IMR-90 (cell line): Measurements from ENCODE around the gene UCP3. TPM values are rescaled to one million over a fixed set of nuclear protein-coding genes. Genes with fewer than 3 reads are reported as not detected.

Experiments used
- ATAC-seq: fragments of 200-7000 bp; cut with Tn5 transposase; 2 replicates; pipeline ENCODE4 v1.9.1; 2020; ENCODE audit warnings: low read depth, mild to moderate bottlenecking, moderate library complexity
- BruUV-seq: library from RNA; stranded (reverse); fragments of 400-500 nt; replicated peaks from 2 replicates; lab custom pipeline; 2021; lab: Mats Ljungman, UMichigan
- CTCF ChIA-PET: fragments of 300-600 bp; formaldehyde crosslinking; extraction: SDS; loops from one replicate; lab custom pipeline; 2021; ENCODE audit warnings: antibody characterized with exemption; lab: Yijun Ruan, JAX
- POLR2A ChIA-PET: fragments of 300-600 bp; sonication (Branson Sonifier 250); formaldehyde crosslinking; loops from one replicate; lab custom pipeline; 2022; ENCODE audit warnings: antibody characterized with exemption; ENCODE audit not compliant: unreplicated experiment; lab: Charles Lee
- DNase-seq: peaks from one replicate; pipeline ENCODE4 v3.0.0; 2013
- H2AFZ ChIP-seq: replicated peaks from 2 replicates; pipeline ENCODE3; 2013; ENCODE audit warnings: low read length, mild to moderate bottlenecking; ENCODE audit not compliant: poor library complexity
- H2AK5ac ChIP-seq: 2 replicates; pipeline ENCODE4 v1.6.1; 2013; ENCODE audit warnings: low read depth, low read length, inconsistent platforms
- H2AK9ac ChIP-seq: replicated peaks from 2 replicates; pipeline ENCODE3; 2013; ENCODE audit warnings: mild to moderate bottlenecking, low read depth, low read length, moderate library complexity; ENCODE audit not compliant: poor library complexity
- H2BK120ac ChIP-seq: 2 replicates; pipeline ENCODE4 v1.6.1; 2013; ENCODE audit warnings: low read depth, low read length, inconsistent platforms
- H2BK15ac ChIP-seq: 3 replicates; pipeline ENCODE4 v1.6.1; 2013; ENCODE audit warnings: low read depth, low read length, inconsistent platforms
- H2BK20ac ChIP-seq: 2 replicates; pipeline ENCODE4 v1.6.1; 2013; ENCODE audit warnings: low read depth, mild to moderate bottlenecking, inconsistent platforms, low read length, moderate library complexity
- H2BK5ac ChIP-seq: 2 replicates; pipeline ENCODE4 v1.6.1; 2013; ENCODE audit warnings: mild to moderate bottlenecking, low read depth, low read length, inconsistent platforms; ENCODE audit not compliant: poor library complexity, severe bottlenecking
- H3K14ac ChIP-seq: replicated peaks from 2 replicates; pipeline ENCODE4 v1.6.1; 2013; ENCODE audit warnings: low read depth, low read length, inconsistent platforms
- H3K18ac ChIP-seq: 2 replicates; pipeline ENCODE4 v1.6.1; 2013; ENCODE audit warnings: low read depth, low read length, control low read depth
- H3K23ac ChIP-seq: 2 replicates; pipeline ENCODE4 v1.6.1; 2013; ENCODE audit warnings: low read depth, low read length, inconsistent platforms
- H3K27ac ChIP-seq: 2 replicates; pipeline ENCODE4 v1.5.1; 2013; ENCODE audit warnings: mild to moderate bottlenecking, control low read depth, low read length; ENCODE audit not compliant: insufficient read depth
- H3K27me3 ChIP-seq: 2 replicates; pipeline ENCODE4 v1.6.1; 2013; ENCODE audit warnings: low read length; ENCODE audit not compliant: control insufficient read depth, insufficient read depth
- H3K36me3 ChIP-seq: 2 replicates; pipeline ENCODE4 v1.6.1; 2013; ENCODE audit warnings: low read length, mixed read lengths; ENCODE audit not compliant: control insufficient read depth, insufficient read depth
- H3K4ac ChIP-seq: 2 replicates; pipeline ENCODE4 v1.6.1; 2013; ENCODE audit warnings: low read depth, low read length, inconsistent platforms
- H3K4me1 ChIP-seq: 2 replicates; pipeline ENCODE4 v1.6.1; 2013; ENCODE audit warnings: low read length, mixed read lengths; ENCODE audit not compliant: control insufficient read depth, insufficient read depth
- H3K4me2 ChIP-seq: 2 replicates; pipeline ENCODE4 v1.6.1; 2013; ENCODE audit warnings: low read depth, mild to moderate bottlenecking, control low read depth, low read length, moderate library complexity
- H3K4me3 ChIP-seq: 2 replicates; pipeline ENCODE4 v1.5.1; 2013; ENCODE audit warnings: low read depth, mild to moderate bottlenecking, control low read depth, low read length, moderate library complexity; ENCODE audit not compliant: insufficient read depth
- H3K56ac ChIP-seq: 2 replicates; pipeline ENCODE4 v1.6.1; 2013; ENCODE audit warnings: low read length, inconsistent platforms; ENCODE audit not compliant: insufficient read depth; ENCODE audit errors: extremely low read depth
- H3K79me1 ChIP-seq, 2 experiments: 2 replicates each; pipeline ENCODE4 v1.6.1; 2013; ENCODE audit warnings: low read length in 2 of 2, inconsistent platforms in 1 of 2, low read depth in 1 of 2
- H3K9ac ChIP-seq: 2 replicates; pipeline ENCODE4 v1.6.1; 2013; ENCODE audit warnings: low read depth, low read length, control low read depth
- H3K9me1 ChIP-seq: 2 replicates; pipeline ENCODE4 v1.6.1; 2013; ENCODE audit warnings: low read length, inconsistent platforms; ENCODE audit not compliant: insufficient read depth
- H3K9me3 ChIP-seq: 2 replicates; pipeline ENCODE4 v1.6.1; 2013; ENCODE audit warnings: low read length; ENCODE audit not compliant: control insufficient read depth, insufficient read depth
- H4K20me1 ChIP-seq: 2 replicates; pipeline ENCODE4 v1.6.1; 2013; ENCODE audit warnings: low read length, inconsistent platforms; ENCODE audit not compliant: insufficient read depth
- H4K5ac ChIP-seq: 2 replicates; pipeline ENCODE4 v1.6.1; 2013; ENCODE audit warnings: mild to moderate bottlenecking, low read depth, low read length, control low read depth
- H4K8ac ChIP-seq, 2 experiments: 2 replicates each; pipeline ENCODE4 v1.6.1; 2013; ENCODE audit warnings: low read depth in 2 of 2, low read length in 2 of 2, control low read depth in 1 of 2, inconsistent platforms in 1 of 2
- H4K91ac ChIP-seq: 2 replicates; pipeline ENCODE4 v1.6.1; 2013; ENCODE audit warnings: low read depth, low read length, inconsistent platforms; ENCODE audit not compliant: insufficient read depth
- MAZ ChIP-seq: IDR thresholded peaks from 2 replicates; pipeline ENCODE4 v1.6.1; 2012; ENCODE audit warnings: low read depth, mild to moderate bottlenecking, low read length, improper control_type of control experiment, moderate library complexity, borderline replicate concordance
- RAD21 ChIP-seq: IDR thresholded peaks from 2 replicates; pipeline ENCODE4 v1.6.1; 2012; ENCODE audit warnings: low read length, improper control_type of control experiment
- SMC3 ChIP-seq: fragments of 150-350 bp; IDR thresholded peaks from 2 replicates; pipeline ENCODE4 v1.6.1; 2016; ENCODE audit warnings: low read depth, mild to moderate bottlenecking, antibody characterized with exemption, low read length, moderate library complexity
- WGBS, 2 experiments: methylation state at CpG; one replicate each; pipeline versions ENCODE4 v1.1.5 to v1.1.7; 2013; ENCODE audit warnings: missing lambda C conversion rate in 2 of 2; ENCODE audit not compliant: insufficient read length in 1 of 2; ENCODE audit errors: extremely low coverage in 2 of 2; 5-methylcytosine and 5-hydroxymethylcytosine counted together
- dilution Hi-C: fragments of 300-500 bp; cut with HindIII; formaldehyde crosslinking; loops from one replicate; pipeline ENCODE4 v1.14.3; 2018; ENCODE audit warnings: low sequenced_read_pairs; ENCODE audit not compliant: unreplicated experiment
- in situ Hi-C: fragments of 300-500 bp; cut with MboI; formaldehyde crosslinking; loops from 3 replicates; pipeline ENCODE4 v1.14.3; 2019; ENCODE audit warnings: low sequenced_read_pairs, inconsistent platforms, mixed read lengths
- intact Hi-C: fragments of 100-400 bp; cut with micrococcal nuclease; formaldehyde crosslinking; loops from 2 replicates; pipeline ENCODE4 v1.10.0; 2022
- polyA plus RNA-seq, 3 experiments: library from polyadenylated mRNA; depleted of rRNA; stranded (reverse); fragments of >200 nt; gene quantifications; 2 replicates each; pipeline ENCODE4 v1.2.3, GENCODE V29; 2012; ENCODE audit warnings: low replicate concordance in 1 of 3
- total RNA-seq: library from RNA; depleted of rRNA; stranded (reverse); fragments of >200 nt; gene quantifications from 2 replicates; pipeline ENCODE4 v1.2.3, GENCODE V29; 2012
- TF ChIP-seq, protein P1 (sequence below): fragments of 150-350 bp; IDR thresholded peaks from 2 replicates; pipeline ENCODE4 v1.6.1; 2017; ENCODE audit warnings: mild to moderate bottlenecking, antibody characterized with exemption, low read length, low read depth

UCP3 gene
- total and polyA plus RNA-seq, 2 of the 4 experiments (the other 2 are of a cell fraction) = under 0.01 to 0.80 TPM

DNA sequence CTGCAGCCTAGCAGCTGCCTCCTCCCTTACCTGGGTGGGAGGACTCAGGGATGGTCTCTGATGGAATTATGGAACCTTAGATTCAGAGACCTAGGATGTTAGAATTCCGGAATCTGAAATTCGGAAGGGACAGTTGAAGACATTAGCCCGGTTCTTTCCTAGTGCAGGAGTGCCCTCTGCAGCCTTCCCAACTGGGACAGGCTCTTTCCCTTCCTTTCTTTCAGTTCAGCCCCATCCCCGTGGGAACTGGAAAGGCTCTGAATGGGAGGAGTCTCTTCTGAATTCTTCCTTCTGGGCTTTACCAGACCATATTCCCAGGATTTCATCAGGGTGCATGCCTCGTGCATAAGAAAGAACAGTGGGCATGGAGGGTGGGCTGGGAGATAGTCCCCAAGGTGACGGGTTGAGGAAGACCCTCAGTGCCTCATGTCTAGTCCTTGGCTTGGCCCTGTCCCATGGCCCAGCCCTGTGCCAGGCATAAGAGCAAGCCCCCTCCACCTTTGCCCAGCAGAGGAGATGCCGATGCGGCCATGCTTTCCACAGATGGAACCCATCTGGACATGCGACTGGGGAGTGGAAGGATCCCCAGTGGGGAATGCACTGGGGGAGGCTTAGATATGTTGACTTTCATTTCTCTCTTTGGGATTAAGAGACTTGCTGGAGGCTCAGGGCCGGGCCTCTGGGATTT is 43.7 kb downstream of the UCP3 start:
- ChIA-PET CTCF (no interaction called here), POLR2A (no interaction called here)
- no TSS peak for BruUV-seq
- Histone ChIP-seq H3K4me2 (no peak overlapping the region), H3K4me3 (no peak overlapping the region), H3K9me3 (no peaks in the 10 kb centered on the region), H3K9me1 (no peaks in the 10 kb centered on the region), H3K56ac (no peak overlapping the region), H3K27me3 (no peaks in the 10 kb centered on the region), H2BK20ac (no peak overlapping the region), H3K79me1 (no peaks in the 10 kb centered on the region), H2AFZ (no peak overlapping the region), H3K27ac (no peak overlapping the region), H3K4me1 (no peaks in the 10 kb centered on the region), H4K91ac (no peak overlapping the region), H4K5ac (no peak overlapping the region), H4K8ac (no peak overlapping the region), H2AK9ac (peak overlapping the region; percentile 50), H3K4ac (no peak overlapping the region), H2BK15ac (no peak overlapping the region), H2BK120ac (no peak overlapping the region), H3K18ac (no peak overlapping the region), H3K9ac (no peak overlapping the region), H2AK5ac (no peak overlapping the region), H3K23ac (no peak overlapping the region), H2BK5ac (no peak overlapping the region), H3K36me3 (no peaks in the 10 kb centered on the region), H4K20me1 (no peaks in the 10 kb centered on the region), H3K14ac (no peak overlapping the region)
- intact Hi-C loops = no loop called here
- no peak for DNase-seq
- dilution Hi-C loops = no loop called here
- no CpG with 5 or more reads among the region's 10 CpGs for WGBS, 2 experiments
- TF ChIP-seq RAD21 (no peak), SMC3 (no peak), MAZ (no peak)
- TF ChIP-seq, protein P1, sequence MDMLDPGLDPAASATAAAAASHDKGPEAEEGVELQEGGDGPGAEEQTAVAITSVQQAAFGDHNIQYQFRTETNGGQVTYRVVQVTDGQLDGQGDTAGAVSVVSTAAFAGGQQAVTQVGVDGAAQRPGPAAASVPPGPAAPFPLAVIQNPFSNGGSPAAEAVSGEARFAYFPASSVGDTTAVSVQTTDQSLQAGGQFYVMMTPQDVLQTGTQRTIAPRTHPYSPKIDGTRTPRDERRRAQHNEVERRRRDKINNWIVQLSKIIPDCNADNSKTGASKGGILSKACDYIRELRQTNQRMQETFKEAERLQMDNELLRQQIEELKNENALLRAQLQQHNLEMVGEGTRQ = no peak
- 0 out of 2 replicates have a peak, but pooled peaks have one; percentile 6 for ATAC-seq
- in situ Hi-C loops = loop anchor here (10.0 kb wide), 1 partner anchor 480 kb away; no protein-coding TSS in a partner anchor
